ENCODE results near the gene C11orf42.

Gene C11orf42

DNA sequence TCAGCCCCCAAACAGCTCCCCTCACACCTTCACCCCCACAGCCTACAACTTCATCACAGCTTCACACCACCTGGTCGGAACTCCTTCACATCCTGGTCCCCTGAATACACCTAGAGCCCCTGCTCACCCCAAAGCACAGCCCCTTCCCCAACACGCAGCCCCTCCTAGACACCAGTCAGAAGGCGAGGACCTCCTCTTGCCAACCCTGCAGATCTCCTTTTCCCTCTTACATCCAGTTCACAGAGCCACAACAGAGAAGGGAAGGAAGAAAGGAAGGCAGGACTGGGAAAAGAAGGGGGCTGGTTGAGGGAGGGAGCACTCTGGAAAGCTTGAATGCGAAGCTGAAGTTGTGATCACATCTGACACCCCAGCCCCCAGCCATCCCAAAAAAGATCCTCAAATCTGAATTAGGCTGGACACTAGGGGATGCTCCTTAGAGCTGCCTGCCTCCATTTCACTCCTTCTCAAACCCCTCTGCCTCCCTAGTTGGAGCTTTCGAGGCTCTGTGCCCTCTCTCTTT is 54.9 kb downstream of the C11orf42 start:
- DNase-seq = no peak
